ENCODE measurements around the gene ARF1.
A peak's percentile ranks its signal among the peaks of the same experiment; 100 is the strongest.

Gene ARF1

DNA sequence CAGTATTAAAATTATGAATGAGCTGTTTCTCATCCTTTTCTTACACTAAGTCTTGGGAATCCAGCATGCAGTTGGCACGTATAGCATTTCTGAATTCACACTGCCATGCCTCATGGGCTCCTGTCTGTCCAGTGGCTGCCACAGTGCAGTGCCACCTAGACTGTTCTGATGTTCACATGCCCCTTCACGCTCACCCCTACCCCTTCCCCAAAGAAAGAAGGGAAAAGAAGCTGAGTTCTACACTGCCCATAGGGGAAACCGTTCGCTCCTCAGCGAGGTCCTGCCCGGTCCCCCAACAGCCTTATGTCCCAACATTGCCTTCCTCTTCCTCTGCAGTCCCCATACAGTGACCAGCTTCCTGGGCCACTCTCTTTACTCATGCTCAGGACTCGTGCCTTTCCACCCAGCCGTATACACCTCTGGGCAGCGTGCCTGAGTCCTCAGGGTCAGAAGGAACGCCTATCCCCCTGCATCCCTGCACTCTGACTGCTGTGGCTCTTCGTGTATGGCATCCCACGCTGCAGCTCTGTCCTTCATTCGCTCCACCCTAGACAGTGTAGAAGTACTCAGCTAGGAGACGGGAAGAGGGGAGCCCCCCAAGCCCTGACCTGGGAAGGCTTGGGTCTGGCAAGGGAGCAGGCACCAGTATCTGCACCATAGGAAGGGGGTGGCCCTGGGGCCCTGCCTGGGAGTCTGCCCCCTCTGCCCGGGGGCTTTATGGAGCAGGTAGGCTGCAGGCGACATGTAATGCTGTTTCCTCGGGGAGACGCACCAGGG, 24.1 kb upstream of the ARF1 start:
- CTCF ChIA-PET = interaction anchor here (0.7 kb wide), 1 partner anchor 91 kb away, joined by 3 read pairs; no protein-coding TSS in a partner anchor
- no peak overlapping the region for H3K4me3 ChIP-seq (ENCODE audit: low read depth, low read length)
- no peaks in the 10 kb centered on the region for H3K9me3 ChIP-seq (ENCODE audit: control insufficient read depth, insufficient read depth, low read depth, low read length)
- H3K4me1 ChIP-seq (ENCODE audit: control insufficient read depth, insufficient read depth, low read length) = peaks cover 4% of the 10 kb centered on the region
- no peaks in the 10 kb centered on the region for H3K36me3 ChIP-seq (ENCODE audit: control insufficient read depth in 2 of 2, insufficient read depth in 1 of 2, low read length in 2 of 2)
- no peak for TF ChIP-seq ZNF624 (tag by site-specific recombination; IDR thresholded peaks at IDR 0.05)
- no peak for TF ChIP-seq HOXA7 (CRISPR knock-in tag; IDR thresholded peaks at IDR 0.05; ENCODE audit: borderline replicate concordance)
- TF ChIP-seq, protein P1, sequence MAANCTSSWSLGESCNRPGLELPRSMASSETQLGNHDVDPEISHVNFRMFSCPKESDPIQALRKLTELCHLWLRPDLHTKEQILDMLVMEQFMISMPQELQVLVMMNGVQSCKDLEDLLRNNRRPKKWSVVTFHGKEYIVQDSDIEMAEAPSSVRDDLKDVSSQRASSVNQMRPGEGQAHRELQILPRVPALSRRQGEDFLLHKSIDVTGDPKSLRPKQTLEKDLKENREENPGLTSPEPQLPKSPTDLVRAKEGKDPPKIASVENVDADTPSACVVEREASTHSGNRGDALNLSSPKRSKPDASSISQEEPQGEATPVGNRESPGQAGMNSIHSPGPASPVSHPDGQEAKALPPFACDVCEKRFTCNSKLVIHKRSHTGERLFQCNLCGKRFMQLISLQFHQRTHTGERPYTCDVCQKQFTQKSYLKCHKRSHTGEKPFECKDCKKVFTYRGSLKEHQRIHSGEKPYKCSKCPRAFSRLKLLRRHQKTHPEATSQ (tag by site-specific recombination; IDR thresholded peaks at IDR 0.05) = no peak
- TF ChIP-seq RBAK (tag by site-specific recombination; IDR thresholded peaks at IDR 0.05) = no peak
- no peak for TF ChIP-seq ZNF239 (tag by site-specific recombination; IDR thresholded peaks at IDR 0.05)
- TF ChIP-seq, protein P2, sequence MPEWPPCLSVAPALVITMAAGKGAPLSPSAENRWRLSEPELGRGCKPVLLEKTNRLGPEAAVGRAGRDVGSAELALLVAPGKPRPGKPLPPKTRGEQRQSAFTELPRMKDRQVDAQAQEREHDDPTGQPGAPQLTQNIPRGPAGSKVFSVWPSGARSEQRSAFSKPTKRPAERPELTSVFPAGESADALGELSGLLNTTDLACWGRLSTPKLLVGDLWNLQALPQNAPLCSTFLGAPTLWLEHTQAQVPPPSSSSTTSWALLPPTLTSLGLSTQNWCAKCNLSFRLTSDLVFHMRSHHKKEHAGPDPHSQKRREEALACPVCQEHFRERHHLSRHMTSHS (tag by site-specific recombination; IDR thresholded peaks at IDR 0.05) = no peak
- TF ChIP-seq, protein P3, sequence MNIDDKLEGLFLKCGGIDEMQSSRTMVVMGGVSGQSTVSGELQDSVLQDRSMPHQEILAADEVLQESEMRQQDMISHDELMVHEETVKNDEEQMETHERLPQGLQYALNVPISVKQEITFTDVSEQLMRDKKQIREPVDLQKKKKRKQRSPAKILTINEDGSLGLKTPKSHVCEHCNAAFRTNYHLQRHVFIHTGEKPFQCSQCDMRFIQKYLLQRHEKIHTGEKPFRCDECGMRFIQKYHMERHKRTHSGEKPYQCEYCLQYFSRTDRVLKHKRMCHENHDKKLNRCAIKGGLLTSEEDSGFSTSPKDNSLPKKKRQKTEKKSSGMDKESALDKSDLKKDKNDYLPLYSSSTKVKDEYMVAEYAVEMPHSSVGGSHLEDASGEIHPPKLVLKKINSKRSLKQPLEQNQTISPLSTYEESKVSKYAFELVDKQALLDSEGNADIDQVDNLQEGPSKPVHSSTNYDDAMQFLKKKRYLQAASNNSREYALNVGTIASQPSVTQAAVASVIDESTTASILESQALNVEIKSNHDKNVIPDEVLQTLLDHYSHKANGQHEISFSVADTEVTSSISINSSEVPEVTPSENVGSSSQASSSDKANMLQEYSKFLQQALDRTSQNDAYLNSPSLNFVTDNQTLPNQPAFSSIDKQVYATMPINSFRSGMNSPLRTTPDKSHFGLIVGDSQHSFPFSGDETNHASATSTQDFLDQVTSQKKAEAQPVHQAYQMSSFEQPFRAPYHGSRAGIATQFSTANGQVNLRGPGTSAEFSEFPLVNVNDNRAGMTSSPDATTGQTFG (tag by site-specific recombination; IDR thresholded peaks at IDR 0.05; ENCODE audit: borderline replicate concordance) = no peak
- POLR2A ChIA-PET = interaction anchor here (1.5 to 2.8 kb wide), 3 partner anchors 19 to 111 kb away, joined by 3 to 12 read pairs (median 10); partner anchors contain the start of genes ARF1 and WNT9A
- no peak overlapping the region for H3K27ac ChIP-seq (ENCODE audit: extremely low read depth, low read depth, low read length)

DNA sequence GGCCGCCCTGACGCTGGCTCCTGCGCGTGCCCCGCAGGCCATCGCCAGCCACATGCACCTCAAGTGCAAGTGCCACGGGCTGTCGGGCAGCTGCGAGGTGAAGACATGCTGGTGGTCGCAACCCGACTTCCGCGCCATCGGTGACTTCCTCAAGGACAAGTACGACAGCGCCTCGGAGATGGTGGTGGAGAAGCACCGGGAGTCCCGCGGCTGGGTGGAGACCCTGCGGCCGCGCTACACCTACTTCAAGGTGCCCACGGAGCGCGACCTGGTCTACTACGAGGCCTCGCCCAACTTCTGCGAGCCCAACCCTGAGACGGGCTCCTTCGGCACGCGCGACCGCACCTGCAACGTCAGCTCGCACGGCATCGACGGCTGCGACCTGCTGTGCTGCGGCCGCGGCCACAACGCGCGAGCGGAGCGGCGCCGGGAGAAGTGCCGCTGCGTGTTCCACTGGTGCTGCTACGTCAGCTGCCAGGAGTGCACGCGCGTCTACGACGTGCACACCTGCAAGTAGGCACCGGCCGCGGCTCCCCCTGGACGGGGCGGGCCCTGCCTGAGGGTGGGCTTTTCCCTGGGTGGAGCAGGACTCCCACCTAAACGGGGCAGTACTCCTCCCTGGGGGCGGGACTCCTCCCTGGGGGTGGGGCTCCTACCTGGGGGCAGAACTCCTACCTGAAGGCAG, 23.4 kb upstream of the ARF1 start:
- CTCF ChIA-PET = interaction anchor here (1.2 kb wide), 1 partner anchor 60 kb away, joined by 5 read pairs; no protein-coding TSS in a partner anchor
- Histone ChIP-seq H3K27ac (ENCODE audit: extremely low read depth, low read depth, low read length) (no peak overlapping the region), H3K4me3 (ENCODE audit: low read depth, low read length) (peak overlapping the region; percentile 26), H3K4me1 (ENCODE audit: control insufficient read depth, insufficient read depth, low read length) (peaks cover 4% of the 10 kb centered on the region), H3K9me3 (ENCODE audit: control insufficient read depth, insufficient read depth, low read depth, low read length) (no peaks in the 10 kb centered on the region), H3K36me3 (ENCODE audit: control insufficient read depth in 2 of 2, insufficient read depth in 1 of 2, low read length in 2 of 2) (no peaks in the 10 kb centered on the region)
- TF ChIP-seq, protein P4, sequence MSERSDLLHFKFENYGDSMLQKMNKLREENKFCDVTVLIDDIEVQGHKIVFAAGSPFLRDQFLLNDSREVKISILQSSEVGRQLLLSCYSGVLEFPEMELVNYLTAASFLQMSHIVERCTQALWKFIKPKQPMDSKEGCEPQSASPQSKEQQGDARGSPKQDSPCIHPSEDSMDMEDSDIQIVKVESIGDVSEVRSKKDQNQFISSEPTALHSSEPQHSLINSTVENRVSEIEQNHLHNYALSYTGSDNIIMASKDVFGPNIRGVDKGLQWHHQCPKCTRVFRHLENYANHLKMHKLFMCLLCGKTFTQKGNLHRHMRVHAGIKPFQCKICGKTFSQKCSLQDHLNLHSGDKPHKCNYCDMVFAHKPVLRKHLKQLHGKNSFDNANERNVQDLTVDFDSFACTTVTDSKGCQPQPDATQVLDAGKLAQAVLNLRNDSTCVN (tag by site-specific recombination; optimal IDR thresholded peaks at IDR 0.05) = peak; percentile 36
- TF ChIP-seq, protein P5, sequence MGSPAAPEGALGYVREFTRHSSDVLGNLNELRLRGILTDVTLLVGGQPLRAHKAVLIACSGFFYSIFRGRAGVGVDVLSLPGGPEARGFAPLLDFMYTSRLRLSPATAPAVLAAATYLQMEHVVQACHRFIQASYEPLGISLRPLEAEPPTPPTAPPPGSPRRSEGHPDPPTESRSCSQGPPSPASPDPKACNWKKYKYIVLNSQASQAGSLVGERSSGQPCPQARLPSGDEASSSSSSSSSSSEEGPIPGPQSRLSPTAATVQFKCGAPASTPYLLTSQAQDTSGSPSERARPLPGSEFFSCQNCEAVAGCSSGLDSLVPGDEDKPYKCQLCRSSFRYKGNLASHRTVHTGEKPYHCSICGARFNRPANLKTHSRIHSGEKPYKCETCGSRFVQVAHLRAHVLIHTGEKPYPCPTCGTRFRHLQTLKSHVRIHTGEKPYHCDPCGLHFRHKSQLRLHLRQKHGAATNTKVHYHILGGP (tag by site-specific recombination; IDR thresholded peaks at IDR 0.05) = no peak
- no peak for TF ChIP-seq ZNF654 (tag by site-specific recombination; IDR thresholded peaks at IDR 0.05; ENCODE audit: low read depth)
- TF ChIP-seq, protein P6, sequence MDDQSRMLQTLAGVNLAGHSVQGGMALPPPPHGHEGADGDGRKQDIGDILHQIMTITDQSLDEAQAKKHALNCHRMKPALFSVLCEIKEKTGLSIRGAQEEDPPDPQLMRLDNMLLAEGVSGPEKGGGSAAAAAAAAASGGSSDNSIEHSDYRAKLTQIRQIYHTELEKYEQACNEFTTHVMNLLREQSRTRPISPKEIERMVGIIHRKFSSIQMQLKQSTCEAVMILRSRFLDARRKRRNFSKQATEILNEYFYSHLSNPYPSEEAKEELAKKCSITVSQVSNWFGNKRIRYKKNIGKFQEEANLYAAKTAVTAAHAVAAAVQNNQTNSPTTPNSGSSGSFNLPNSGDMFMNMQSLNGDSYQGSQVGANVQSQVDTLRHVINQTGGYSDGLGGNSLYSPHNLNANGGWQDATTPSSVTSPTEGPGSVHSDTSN (CRISPR knock-in tag; IDR thresholded peaks at IDR 0.05) = peak; percentile 42; the same call in 1 of the 2 replicates
- TF ChIP-seq, protein P7, sequence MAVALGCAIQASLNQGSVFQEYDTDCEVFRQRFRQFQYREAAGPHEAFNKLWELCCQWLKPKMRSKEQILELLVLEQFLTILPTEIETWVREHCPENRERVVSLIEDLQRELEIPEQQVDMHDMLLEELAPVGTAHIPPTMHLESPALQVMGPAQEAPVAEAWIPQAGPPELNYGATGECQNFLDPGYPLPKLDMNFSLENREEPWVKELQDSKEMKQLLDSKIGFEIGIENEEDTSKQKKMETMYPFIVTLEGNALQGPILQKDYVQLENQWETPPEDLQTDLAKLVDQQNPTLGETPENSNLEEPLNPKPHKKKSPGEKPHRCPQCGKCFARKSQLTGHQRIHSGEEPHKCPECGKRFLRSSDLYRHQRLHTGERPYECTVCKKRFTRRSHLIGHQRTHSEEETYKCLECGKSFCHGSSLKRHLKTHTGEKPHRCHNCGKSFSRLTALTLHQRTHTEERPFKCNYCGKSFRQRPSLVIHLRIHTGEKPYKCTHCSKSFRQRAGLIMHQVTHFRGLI (tag by site-specific recombination; IDR thresholded peaks at IDR 0.05) = 0 out of 2 replicates have a peak, but pooled peaks have one; percentile 11
- POLR2A ChIA-PET = interaction anchor here (0.7 to 2.8 kb wide), 7 partner anchors 18 to 111 kb away, joined by 3 to 12 read pairs (median 3); partner anchors contain the start of genes ARF1 and WNT9A

Data from HEK293 (cell line).